NCI-H2107 treated with DMSO at 0.1 percent for 48 hours (cell line): Measurements from ENCODE around the gene BANF2.

Source experiments
- DNase-seq: peaks from one replicate; lab custom pipeline; 2025; ENCODE audit not compliant: unreplicated experiment; lab: John Stamatoyannopoulos, UW

Gene BANF2

GRCh38 chr20:17708675-17709360, 9.1 kb downstream of the BANF2 start:
- DNase-seq = no peak

GRCh38 chr20:17709361-17710293, 9.9 kb downstream of the BANF2 start:
- DNase-seq = no peak

GRCh38 chr20:17710379-17711266, 10.9 kb downstream of the BANF2 start:
- DNase-seq = no peak

- DNase-seq = no peak
These were observed 11.5 kb downstream of the BANF2 start for GRCh38 chr20:17711267-17711627.

- no peak for DNase-seq
These were observed 12.4 kb downstream of the BANF2 start for GRCh38 chr20:17712201-17712600.

- DNase-seq = no peak
These were observed 12.9 kb downstream of the BANF2 start for GRCh38 chr20:17712708-17713107.

- DNase-seq = no peak
These were observed 14.8 kb downstream of the BANF2 start for GRCh38 chr20:17714597-17714996.

GRCh38 chr20:17715075-17715474, 15.3 kb downstream of the BANF2 start:
- DNase-seq = no peak

- no peak for DNase-seq
These were observed 16.6 kb downstream of the BANF2 start for GRCh38 chr20:17716331-17716730.

- no peak for DNase-seq
These were observed 21.0 kb downstream of the BANF2 start for GRCh38 chr20:17720755-17721154.

GRCh38 chr20:17721802-17722486, 22.2 kb downstream of the BANF2 start:
- DNase-seq = no peak

- no peak for DNase-seq
These were observed 22.9 kb downstream of the BANF2 start for GRCh38 chr20:17722493-17723300.

- no peak for DNase-seq
These were observed 23.5 kb downstream of the BANF2 start for GRCh38 chr20:17723301-17723691.

- DNase-seq = peak; percentile 14
These were observed 25.5 kb downstream of the BANF2 start for GRCh38 chr20:17725094-17725835.

- no peak for DNase-seq
These were observed 27.1 kb downstream of the BANF2 start for GRCh38 chr20:17726902-17727301.

GRCh38 chr20:17727351-17727750, 27.6 kb downstream of the BANF2 start:
- DNase-seq = no peak

- no peak for DNase-seq
These were observed 28.3 kb downstream of the BANF2 start for GRCh38 chr20:17728074-17728473.

GRCh38 chr20:17730071-17730470, 30.3 kb downstream of the BANF2 start:
- no peak for DNase-seq

- no peak for DNase-seq
These were observed 31.5 kb downstream of the BANF2 start for GRCh38 chr20:17731233-17731632.
